Daoy (cell line): ENCODE measurements around the gene CLIP4. TPM values are rescaled to one million over a fixed set of nuclear protein-coding genes. Genes with fewer than 3 reads are reported as not detected.
"Not testable (repeated sequence)": the region's sequence is repeated elsewhere in the genome, so short reads cannot be mapped to it uniquely, and the experiment has no call there.

ENCODE experiments used
- DNase-seq: peaks from one replicate; pipeline ENCODE4 v3.0.0-alpha.2; 2015; ENCODE audit warnings: low read depth
- total RNA-seq: library from RNA; depleted of rRNA; stranded (reverse); fragments of >200 nt; shearing (Covaris generic); gene quantifications from 2 replicates; pipeline ENCODE4 v1.2.3, GENCODE V29; 2014

Gene CLIP4
- total RNA-seq, 1 experiment from 2014 or later: 17.7 TPM

DNA sequence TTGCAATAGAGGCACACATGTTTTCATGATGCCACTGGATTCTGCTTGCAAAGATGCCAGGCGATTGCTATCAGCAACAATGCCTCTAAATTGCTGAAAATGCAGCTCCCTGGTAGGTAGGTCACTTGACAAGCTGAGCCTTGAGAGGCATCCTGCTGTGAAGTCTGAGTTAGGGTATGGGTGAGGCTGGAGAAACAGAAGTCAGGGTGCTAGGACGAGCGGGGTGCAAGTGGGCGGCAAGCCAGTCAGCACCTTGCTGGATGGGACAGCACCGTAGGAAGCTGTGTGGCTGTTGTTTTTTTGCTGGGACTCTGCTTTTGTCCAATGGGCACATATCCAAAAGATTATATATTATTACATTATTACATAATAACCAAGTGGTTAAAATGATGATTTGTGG lies 10.5 kb upstream of the CLIP4 start:
- no peak for DNase-seq

DNA sequence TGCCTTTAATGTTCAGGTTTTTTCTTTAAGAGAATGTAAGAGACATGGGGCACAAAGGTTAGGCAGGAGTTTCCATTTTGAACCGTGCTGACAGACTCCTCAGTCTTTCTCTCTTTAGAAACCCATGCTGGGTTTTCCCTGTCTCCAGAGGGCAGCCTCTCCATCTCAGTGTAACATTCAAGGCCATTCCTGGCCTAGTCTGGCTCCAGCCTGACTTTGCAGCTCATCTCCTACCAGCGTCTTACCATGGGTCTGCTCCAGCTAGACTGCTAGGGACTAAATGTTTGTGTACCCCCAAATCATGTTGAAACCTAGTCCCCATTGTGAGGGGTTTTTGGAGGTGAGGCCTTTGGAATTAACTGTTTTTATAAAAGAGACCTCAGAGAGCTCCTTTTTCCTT lies 9.8 kb upstream of the CLIP4 start:
- no peak for DNase-seq

DNA sequence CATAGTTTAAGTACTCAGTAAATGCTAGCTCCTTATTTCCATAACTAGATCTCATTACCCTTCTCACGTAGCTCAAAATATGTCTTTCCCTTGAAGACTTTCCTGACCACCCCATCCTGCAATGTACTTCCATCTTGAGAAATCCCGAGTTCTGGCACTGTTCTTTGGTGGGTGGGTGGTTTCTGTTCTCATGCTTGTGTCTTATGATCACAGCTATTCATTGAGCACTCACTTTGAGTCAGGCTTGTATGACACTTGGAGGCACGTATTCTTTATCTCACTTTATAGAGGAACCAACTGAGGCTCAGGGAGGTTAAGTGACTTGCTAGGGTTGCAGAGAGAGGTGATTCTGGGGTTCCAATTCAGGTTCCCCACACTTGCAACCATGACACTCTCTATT lies 9.0 kb upstream of the CLIP4 start:
- DNase-seq: no peak

DNA sequence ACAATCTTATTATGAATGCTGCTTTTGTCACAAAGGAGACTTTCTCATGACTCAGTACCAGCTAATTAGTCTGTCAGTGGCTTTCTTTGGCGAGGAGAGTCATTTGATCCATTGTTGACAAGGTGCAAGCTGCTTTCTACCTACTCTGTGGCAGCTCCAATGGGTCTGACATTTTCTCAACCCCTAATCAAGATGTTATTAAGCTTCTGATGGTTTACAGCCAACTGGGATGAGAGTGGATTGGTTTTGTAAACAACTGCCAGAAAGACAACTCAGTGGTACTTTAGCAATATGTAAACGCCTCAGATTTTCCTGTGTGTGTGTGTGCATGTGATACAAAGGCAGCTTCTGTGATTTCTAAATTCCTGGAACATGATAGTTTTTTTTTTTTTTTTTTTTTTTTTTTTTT lies 8.2 kb upstream of the CLIP4 start:
- DNase-seq: peak; percentile 61

DNA sequence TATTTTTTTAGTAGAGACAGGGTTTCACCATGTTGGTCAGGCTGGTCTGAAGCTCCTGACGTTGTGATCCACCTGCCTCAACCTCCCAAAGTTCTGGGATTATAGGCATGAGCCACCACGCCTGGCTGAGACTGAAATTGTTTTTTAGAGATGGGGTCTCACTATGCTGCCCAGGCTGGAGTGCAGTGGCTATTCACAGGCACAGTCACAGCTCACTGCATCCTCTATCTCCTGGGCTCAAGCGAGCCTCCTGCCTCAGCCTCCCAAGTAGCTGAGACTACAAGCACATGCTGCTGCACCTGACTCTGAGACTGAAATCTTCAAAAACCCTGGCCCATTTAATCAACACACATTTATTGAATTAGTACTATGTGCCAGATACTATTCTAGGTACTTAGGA lies 7.7 kb upstream of the CLIP4 start:
- DNase-seq: not testable (repeated sequence)

DNA sequence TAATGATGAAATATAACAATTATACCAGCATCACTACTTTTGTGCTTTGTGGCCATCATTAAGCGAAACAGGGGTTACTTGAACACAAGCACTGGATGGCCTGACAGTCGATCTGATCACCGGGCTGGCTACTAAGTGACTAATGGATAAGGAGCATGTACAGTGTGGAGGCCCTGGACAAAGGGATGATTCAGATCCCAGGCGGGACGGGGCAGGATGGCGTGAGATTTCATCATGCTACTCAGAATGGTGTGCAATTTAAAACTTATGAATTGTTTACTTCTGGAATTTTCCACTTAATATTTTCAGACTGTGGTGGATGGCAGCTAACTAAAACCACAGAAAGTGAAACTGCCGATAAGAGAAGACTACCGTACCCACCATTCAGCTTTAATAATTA lies 7.0 kb upstream of the CLIP4 start:
- peak; percentile 91 for DNase-seq

DNA sequence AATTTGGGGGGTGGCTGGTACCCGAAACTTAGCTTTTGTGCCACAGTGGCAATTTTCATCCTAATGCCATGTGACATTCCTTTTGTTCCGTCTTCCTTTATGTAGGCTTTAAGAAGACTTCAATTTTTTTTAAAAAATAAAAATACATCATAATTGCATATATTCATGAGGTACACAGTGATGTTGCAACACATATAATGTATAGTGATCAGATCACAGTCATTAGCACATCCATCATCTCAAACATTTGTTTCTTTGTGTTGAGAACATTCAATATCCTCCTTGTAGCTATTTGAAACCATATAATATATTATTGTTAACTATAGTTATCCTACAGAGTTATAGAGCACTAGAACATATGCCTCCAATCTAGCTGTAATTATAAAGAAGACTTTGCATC lies 6.0 kb upstream of the CLIP4 start:
- DNase-seq: no peak

DNA sequence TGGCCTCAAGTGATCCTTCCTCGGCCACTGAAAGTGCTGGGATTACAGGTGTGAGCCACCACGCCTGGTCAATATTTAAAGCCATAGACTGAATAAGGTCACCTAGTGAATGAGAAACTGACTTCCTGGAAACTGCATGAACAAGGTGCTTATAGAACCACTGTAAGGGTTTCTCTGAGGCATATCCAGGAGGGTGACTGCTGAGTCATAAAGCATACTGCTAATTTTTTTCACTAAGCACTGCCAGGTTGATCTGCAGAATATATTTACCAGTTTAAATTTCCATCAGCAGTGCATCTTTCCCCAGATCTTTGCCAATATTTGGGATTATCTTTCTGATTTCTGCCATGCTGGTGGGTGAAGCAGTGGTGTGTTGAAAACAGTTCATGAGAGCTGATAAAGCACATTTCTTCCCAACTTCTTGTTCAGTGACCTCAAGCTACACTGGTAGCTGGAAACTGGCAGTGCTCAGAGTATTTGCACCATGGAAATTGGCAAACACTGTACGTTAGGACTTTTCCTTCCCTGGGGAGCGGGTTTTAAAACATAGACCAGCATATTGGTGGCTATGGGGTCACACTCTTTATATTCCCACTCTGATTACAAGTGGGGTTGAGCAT lies 4.2 kb upstream of the CLIP4 start:
- DNase-seq: no peak

DNA sequence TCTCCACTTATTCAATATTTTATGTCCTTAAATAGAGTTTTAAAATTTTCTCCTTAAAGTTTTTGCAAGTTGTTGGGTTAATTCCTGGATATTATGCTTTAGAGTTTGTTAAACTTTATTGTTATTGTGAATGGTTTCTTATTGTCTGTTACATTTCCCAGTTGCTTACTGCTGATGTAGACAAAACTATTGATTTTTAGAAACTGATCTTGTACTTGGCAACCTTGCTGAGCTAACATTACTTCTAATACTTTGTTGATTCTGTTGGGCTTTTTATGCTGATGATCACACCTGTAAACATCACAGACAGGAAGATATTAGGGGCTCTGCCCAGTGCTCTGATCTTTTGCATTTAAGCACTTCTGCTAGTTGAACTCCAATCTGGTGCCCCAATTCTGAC lies 2.8 kb upstream of the CLIP4 start:
- DNase-seq: no peak

DNA sequence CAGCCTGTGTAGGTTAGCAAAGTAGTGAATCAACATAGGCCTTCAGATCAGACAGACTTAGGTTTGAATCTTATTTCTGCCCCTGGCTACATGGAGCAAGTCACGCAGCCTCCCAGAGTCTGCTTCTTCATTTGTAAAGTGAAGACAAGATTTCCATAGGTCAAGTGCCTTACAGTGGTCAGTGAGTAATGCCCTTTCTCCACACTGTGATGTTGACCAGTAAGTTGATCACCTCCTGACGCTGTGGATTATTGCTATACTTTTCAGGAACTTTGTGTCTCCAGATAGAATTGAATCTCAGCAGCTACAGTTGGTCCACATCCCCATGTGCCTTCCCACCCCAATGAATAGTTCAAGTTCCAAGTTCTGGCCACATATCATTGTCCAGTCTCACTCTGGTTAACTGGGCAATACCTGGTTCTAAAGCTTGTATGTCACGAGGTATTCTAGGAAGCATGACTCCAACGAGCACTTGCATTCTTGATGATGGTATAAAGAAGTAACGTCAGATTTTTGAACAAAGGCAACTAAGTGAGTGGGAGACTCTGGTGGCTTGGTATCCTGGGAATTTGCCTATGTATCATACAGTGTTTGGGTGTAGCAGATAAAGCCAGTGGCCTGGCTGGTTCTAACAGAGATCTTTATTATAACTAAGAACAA lies 2.1 kb upstream of the CLIP4 start:
- DNase-seq: no peak

DNA sequence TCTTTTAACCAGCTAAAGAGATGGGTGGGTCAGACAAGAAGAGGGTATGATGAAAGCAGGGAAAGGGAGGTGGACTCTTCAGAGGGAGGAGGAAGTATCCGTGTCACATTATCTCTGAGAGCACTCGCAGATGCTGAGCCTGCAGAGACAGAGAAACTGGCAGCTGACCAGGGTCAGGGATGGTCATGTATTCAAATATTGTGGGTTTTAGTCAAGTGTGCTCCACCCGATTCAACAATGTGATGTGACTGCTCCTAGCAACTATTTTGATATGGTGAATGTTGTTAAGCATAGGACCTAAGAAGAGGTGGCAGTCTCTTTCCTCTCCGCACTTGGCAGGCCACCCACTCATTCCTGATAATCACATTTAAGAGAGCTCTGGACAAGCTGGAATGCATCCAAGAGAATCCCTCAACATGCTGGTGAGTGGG lies 1.3 kb upstream of the CLIP4 start:
- DNase-seq: peak; percentile 75

DNA sequence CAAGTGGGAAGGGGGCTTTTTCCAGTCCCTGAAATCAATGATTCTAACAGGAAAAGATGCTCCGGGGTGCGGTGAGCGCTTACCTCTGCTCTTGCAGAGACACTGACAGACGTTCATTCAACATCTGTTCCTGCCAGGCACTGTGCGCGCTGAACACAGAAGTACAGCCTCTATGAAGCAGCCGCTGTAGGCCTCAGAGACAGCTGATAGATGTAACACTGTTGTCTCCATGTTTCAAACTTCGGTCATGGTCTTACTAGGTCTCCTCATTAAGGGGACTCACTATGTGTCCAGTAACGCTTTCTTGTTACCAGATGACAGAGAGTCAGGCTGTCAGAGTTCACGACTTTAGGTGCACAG lies 649 bp upstream of the CLIP4 start:
- DNase-seq: no peak

DNA sequence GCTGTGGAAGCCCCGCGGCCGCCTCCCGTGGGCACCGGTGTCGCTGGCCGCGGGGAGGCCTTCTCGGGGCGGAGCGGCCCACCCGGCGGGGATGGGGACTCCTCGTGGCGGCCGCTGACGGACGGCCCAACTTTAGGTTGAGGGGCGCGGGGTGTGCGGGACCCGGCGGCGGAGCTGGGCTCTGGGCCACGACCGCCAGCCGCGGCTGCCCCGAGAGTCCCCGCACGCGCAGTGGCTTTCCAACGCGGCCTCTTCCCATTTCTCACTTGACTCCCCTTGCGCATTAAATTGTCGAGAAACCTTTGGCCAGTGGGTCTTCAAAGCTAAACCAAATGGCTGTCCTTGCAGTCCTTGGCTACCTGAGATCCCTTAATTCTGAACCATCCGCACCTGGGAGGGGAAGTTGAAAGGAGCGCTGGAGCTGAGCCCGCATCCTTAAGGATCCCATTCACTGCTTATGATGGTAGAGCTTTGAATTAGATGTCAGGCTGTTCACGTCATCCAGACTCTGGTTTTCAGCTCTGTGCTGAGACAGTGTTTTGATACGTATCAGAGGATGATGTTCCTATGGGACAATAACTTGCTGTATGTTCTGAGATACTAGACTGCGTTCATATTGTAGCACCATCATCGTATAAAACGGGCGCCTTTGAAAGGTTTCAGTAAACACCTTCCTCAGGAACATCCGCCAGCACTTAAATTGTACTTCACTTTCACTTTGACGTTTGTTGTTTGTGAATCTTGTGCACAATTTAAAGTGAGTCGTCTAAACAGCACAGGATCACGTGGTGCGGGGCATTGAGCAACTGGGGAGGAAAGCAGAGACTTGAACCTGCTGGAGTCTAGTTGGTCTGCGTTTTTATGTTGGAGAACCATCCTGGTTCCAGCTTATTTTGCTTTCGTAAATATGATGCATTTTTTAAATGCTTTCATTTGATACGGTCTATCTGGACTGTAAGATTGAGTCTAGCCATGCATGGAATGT lies 874 bp downstream of the CLIP4 start:
- DNase-seq: peak; percentile 59

DNA sequence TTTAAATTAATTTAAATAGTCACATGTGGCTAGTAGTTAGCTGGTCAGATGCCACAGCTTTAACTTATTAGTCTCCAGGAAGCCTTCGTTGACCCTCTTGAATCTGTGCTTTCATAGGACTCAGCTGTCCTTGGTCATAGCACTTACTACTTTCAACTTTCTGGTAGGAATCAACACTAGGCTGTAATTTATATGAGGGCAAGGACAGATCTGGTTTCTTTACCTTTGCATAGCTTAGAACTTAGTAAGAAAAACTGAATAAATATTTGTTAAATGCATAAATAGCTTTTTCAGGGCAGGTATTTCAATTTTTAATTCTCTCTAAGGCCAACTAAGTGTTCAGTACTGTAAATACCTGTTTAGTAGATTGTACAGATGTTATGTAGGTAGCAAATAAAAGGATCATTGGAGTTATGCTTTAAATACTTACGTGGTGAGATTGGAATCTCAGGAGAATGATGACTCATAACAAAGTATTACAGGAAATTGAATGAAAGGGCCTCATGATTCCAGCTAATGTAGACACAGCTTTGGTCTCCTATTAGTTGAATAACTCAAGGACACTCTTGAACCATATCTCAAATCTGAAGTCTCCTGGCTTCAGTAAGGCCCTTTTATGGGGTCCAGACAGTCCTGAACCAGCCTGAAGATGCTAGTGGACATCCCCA lies 2.6 kb downstream of the CLIP4 start:
- peak; percentile 58 for DNase-seq

DNA sequence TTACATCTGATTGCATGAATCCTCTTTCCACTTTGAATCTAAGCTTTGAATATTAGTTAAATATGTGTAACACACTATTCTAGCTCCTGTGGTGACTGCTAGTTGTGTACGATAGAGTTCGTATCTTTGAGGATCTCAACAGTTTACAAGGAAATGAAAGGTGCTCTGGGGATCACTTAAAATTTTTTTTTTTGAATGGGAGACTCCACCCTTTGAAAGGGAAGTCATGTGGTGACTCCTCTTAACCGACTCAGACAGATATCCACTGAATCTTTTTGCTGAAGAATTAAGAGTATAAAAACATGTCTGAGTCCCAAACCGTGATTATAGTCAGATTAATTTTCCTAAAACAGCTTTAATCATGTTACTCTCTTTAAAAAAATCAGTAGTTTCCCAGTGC lies 4.0 kb downstream of the CLIP4 start:
- no peak for DNase-seq

DNA sequence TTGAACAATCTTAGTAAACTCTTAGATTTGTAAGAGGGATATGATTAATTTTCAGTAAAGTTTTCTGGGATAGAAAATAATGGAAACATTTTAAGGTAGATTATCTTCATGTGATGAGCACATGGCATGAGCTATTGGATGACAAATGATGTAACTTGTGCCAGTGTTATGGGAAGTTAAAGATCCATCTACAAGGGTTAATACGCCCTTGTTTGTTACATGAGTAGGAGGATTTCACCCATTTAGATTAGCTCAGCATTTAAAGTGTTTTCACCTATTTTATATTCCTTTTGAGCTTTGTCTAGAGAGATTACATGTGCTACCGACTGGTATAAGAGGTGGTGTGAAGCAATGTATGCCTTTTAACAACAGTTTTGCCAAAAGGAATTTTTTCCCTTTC lies 5.6 kb downstream of the CLIP4 start:
- no peak for DNase-seq

DNA sequence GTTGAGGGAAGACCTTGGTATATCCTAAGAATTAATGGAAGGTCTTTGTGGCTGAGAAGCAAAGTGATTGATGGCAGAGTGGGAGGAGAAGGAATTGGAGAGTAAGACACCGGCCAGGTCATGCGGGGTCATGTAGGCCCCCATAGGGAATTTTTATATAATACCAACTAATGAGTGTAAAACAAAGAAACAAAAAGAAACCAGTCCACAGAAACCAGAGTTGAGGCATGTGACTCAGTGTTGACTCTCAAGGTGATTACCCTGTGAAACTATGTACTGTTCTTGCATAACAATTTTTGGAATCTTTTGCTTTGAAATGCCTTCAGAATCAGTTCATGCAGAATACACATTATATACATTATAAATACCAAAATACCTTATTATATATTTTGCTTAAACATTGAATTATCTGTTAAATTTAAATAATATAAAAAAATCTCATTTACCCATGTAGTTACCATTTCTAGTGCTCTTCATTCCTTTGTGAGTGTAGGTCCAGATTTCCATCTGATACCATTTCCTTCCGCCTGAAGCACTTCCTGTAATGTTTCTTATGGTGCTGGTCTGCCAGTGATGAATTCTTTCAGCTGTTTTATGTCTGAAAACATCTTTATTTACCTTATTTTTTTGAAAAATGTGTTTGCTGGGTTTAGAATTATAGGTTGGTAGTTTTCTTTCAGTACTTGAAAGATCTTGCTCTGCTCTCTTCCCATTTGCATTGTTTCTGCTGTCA lies 8.6 kb downstream of the CLIP4 start:
- DNase-seq: peak; percentile 72

DNA sequence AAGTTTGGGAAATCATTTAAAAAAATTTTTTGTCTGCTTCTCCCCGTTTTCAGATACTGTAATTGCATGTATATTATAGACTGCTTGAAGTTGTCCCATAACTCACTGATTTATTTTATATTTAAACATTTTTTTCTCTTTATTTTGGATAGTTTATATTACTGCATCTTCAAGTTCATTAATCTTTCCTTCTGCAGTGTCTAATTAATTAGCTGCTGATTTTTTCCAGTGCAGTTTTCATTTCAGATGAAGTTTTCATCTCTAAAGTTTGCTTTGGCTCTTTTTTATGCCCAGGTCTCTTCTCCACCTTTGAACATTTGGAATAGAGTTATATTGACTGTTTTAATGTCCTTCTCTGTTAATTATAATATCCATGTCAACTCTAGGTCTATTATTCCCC lies 9.3 kb downstream of the CLIP4 start:
- no peak for DNase-seq

DNA sequence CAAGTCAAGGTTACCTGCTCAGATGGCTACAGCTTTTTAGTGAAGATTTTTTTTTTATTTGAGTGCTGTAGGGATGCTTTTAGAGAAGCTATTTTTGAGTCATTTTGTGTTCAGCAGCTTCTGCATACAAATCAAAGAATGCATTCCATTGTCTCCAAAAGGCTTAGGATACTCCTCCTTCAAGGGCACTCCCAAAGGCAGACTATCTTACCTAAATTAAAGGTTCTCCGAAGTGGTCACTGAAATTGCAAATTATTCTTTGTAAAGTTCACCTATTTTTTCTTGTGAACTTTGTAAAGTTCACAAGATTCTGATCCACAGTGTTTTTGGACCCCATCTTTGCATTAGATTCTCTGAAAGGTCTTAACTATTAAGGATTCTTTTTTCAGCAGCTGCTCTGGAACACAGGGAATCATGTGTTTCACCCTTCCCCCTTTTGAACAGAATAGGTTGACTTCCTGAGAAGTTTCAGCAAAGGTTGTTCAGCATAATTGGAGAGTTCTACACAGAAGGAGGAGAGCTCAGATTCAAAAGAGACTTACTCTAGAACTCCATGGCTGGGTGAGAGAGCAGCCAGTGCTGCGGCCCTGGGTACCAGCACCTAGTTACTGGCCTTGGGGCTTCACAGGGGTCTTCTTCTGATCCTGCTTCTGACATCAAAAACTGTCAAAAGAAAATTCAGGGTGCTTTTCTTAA lies 14.5 kb downstream of the CLIP4 start:
- no peak for DNase-seq

DNA sequence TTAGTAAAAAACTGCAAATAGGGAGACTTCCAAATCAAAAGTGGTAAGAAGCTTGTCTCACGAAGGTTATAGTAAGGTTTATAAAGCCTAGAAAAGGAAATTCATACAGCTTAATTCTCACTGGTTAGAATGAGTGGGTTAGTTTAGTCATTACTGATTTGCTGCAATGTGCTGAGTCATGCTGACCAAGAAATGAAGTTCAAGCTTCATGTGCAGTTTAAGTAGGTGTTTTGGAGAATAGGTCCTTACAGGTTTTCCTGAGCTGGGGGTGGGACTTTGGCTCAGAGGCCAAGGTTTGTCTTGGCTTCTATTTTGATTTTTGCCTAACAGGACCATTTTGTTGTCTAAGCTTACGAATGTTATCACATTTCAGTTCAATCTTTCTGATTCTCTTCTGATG lies 15.1 kb downstream of the CLIP4 start:
- peak; percentile 81 for DNase-seq

DNA sequence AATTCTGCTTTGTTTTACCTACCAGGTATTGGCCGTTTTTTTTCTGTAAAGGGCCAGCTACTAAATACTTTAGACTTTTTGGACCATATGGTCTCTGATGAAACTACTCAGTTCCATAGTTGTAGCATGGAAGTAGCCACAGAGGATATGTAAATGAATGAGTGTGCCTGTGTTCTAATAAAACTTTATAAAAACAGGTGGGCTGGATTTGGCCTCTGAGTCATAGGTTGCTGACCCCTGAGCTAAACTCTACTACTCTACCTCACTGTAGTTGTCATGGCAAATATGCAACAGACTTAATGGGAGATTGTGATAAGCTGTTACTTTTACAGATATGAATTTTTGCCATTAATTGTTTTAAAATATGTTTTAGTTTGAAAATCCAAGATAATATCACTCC lies 19.7 kb downstream of the CLIP4 start:
- no peak for DNase-seq
